ENCODE measurements around the gene YY1.

GRCh38 chr14:100321473-100322137 is 82.7 kb downstream of the YY1 start:
- TF ChIP-seq REST (IDR thresholded peaks at IDR 0.05; ENCODE audit: insufficient read depth in 1 of 2, low read depth in 2 of 2, low read length in 2 of 2) (no peak), SIN3A (IDR thresholded peaks at IDR 0.05; ENCODE audit: borderline replicate concordance, insufficient read depth, low read length) (no peak), POLR2AphosphoS5 (IDR thresholded peaks at IDR 0.05; ENCODE audit: low read depth, low read length) (no peak), TAF1 (IDR thresholded peaks at IDR 0.05; ENCODE audit: borderline replicate concordance, insufficient read depth, low read length) (no peak)

Data from PFSK-1 (cell line).